Measurements from ENCODE around the gene MVB12B. TPM values are rescaled to one million over a fixed set of nuclear protein-coding genes. Genes with fewer than 3 reads are reported as not detected.

The MVB12B gene
- total RNA-seq, 1 donor from 2014 or later = 12.8 TPM

GRCh38 chr9:126449725-126450667, 123.4 kb downstream of the MVB12B start:
- Histone ChIP-seq H3K4me3 (ENCODE audit: insufficient read depth, low read depth, low read length) (no peak overlapping the region), H3K4me2 (ENCODE audit: low read length) (no peak overlapping the region), H4K20me1 (ENCODE audit: insufficient read depth, low read length) (no peaks in the 10 kb centered on the region), H3K36me3 (ENCODE audit: insufficient read depth, low read length) (no peaks in the 10 kb centered on the region), H3K9me3 (ENCODE audit: insufficient read depth, low read depth, low read length) (no peaks in the 10 kb centered on the region), H3K9ac (ENCODE audit: low read length) (no peak overlapping the region), H2AFZ (ENCODE audit: low read depth, low read length) (no peak overlapping the region), H3K27ac (ENCODE audit: low read depth, low read length) (no peak overlapping the region), H3K27me3 (ENCODE audit: insufficient read depth, low read length) (no peaks in the 10 kb centered on the region), H3K79me2 (ENCODE audit: insufficient read depth, low read length) (no peaks in the 10 kb centered on the region), H3K4me1 (ENCODE audit: insufficient read depth, low read length) (peaks cover 5% of the 10 kb centered on the region)
- Mint-ChIP-seq H3K27me3 (ENCODE audit: low read depth, unreplicated experiment) (peaks cover 5% of the 10 kb centered on the region), H3K4me1 (ENCODE audit: low read depth, unreplicated experiment) (peaks cover 23% of the 10 kb centered on the region), H3K36me3 (ENCODE audit: low read depth, unreplicated experiment) (peaks cover 3% of the 10 kb centered on the region), H3K27ac (ENCODE audit: unreplicated experiment) (no peak overlapping the region), H3K9me3 (ENCODE audit: unreplicated experiment) (no peaks in the 10 kb centered on the region), H3K4me3 (ENCODE audit: unreplicated experiment) (no peak overlapping the region)
- TF ChIP-seq EZH2 (IDR thresholded peaks at IDR 0.05; ENCODE audit: insufficient read depth, low read length) (no peak), CTCF (IDR thresholded peaks at IDR 0.05; ENCODE audit: insufficient read depth, low read depth, low read length) (no peak)
- no peak for FAIRE-seq
- DNase-seq (ENCODE audit: low read depth) = no peak

DNA sequence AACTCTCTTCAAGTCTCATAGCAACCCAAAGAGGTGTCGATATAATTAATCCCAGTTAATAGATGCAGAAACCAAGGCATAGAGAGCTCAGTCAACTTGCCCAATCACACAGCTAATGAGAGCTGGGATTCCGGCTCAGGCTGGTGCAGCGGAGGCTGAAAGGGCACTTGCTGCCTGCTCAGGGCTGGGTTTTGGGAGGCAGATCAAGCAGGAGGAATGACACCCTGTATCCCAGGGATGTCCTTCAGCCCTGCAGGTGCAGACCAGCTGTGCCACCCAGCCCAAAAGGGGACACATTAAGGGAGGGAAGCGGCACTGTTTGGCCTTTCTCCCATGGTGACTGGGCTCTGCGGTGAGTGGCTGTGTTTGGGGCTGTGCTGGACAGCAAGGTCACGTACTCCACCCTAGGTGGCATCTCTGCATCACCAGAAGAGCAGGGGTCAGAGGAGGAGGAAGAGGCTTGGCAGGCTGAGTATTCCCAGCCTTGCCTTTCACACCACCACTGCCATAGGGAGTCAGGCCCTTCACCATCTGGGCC, 124.1 kb downstream of the MVB12B start:
- Histone ChIP-seq H3K27me3 (ENCODE audit: insufficient read depth, low read length) (no peaks in the 10 kb centered on the region), H3K4me1 (ENCODE audit: insufficient read depth, low read length) (peaks cover 5% of the 10 kb centered on the region), H3K4me2 (ENCODE audit: low read length) (no peak overlapping the region), H3K79me2 (ENCODE audit: insufficient read depth, low read length) (no peaks in the 10 kb centered on the region), H4K20me1 (ENCODE audit: insufficient read depth, low read length) (no peaks in the 10 kb centered on the region), H3K4me3 (ENCODE audit: insufficient read depth, low read depth, low read length) (no peak overlapping the region), H3K27ac (ENCODE audit: low read depth, low read length) (no peak overlapping the region), H3K9me3 (ENCODE audit: insufficient read depth, low read depth, low read length) (no peaks in the 10 kb centered on the region), H3K36me3 (ENCODE audit: insufficient read depth, low read length) (no peaks in the 10 kb centered on the region), H3K9ac (ENCODE audit: low read length) (no peak overlapping the region), H2AFZ (ENCODE audit: low read depth, low read length) (no peak overlapping the region)
- Mint-ChIP-seq H3K27me3 (ENCODE audit: low read depth, unreplicated experiment) (peaks cover 5% of the 10 kb centered on the region), H3K27ac (ENCODE audit: unreplicated experiment) (no peak overlapping the region), H3K36me3 (ENCODE audit: low read depth, unreplicated experiment) (peaks cover 3% of the 10 kb centered on the region), H3K4me1 (ENCODE audit: low read depth, unreplicated experiment) (peaks cover 23% of the 10 kb centered on the region), H3K9me3 (ENCODE audit: unreplicated experiment) (no peaks in the 10 kb centered on the region), H3K4me3 (ENCODE audit: unreplicated experiment) (no peak overlapping the region)
- no peak for DNase-seq (ENCODE audit: low read depth)
- no peak for FAIRE-seq
- no peak for TF ChIP-seq CTCF (IDR thresholded peaks at IDR 0.05; ENCODE audit: insufficient read depth, low read depth, low read length)
- TF ChIP-seq EZH2 (IDR thresholded peaks at IDR 0.05; ENCODE audit: insufficient read depth, low read length) = no peak

Measured in astrocyte (in vitro differentiated cells and primary cell).